ES-I3 (cell line): ENCODE results near the gene SCN4A.
"Not testable (repeated sequence)": the region's sequence is repeated elsewhere in the genome, so short reads cannot be mapped to it uniquely, and the experiment has no call there.

ENCODE experiments used
- H3K36me3 ChIP-seq: 2 replicates; pipeline ENCODE4 v1.6.1; 2013; ENCODE audit warnings: mild to moderate bottlenecking, low read length, control low read depth, moderate library complexity; ENCODE audit not compliant: insufficient read depth
- H3K4me1 ChIP-seq: 2 replicates; pipeline ENCODE4 v1.6.1; 2013; ENCODE audit warnings: mild to moderate bottlenecking, control low read depth, low read length; ENCODE audit not compliant: insufficient read depth
- H3K9ac ChIP-seq: 2 replicates; pipeline ENCODE4 v1.6.1; 2013; ENCODE audit warnings: low read depth, mild to moderate bottlenecking, low read length, moderate library complexity
- H3K9me3 ChIP-seq: 2 replicates; pipeline ENCODE4 v1.6.1; 2013; ENCODE audit warnings: mild to moderate bottlenecking, low read length, moderate library complexity; ENCODE audit not compliant: control insufficient read depth, insufficient read depth

Gene SCN4A

DNA sequence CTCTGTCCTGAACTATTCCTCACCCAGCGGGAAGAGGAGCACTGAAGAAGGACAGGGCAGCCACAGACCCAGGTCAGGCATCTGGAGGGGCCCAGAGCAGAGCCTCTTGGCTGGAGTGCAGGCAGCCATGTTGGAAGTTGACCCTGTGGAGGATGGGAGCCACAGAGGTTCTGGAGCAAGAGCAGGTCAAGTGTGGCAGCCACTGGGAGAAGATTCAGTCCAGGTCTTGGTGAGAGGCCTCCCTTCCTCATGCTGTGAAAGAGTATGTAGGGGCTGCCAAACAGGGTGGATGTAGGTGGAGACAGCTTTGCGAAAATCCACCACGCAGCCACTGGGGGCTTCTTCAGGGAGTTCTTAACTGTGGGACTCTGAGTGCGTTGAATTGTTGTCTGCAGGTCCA is 40.0 kb downstream of the SCN4A start:
- Histone ChIP-seq H3K9ac (no peak overlapping the region; the same call in 1 of the 2 replicates), H3K9me3 (no peaks in the 10 kb centered on the region), H3K4me1 (peaks cover 16% of the 10 kb centered on the region; the same call in 1 of the 2 replicates), H3K36me3 (no peaks in the 10 kb centered on the region)

DNA sequence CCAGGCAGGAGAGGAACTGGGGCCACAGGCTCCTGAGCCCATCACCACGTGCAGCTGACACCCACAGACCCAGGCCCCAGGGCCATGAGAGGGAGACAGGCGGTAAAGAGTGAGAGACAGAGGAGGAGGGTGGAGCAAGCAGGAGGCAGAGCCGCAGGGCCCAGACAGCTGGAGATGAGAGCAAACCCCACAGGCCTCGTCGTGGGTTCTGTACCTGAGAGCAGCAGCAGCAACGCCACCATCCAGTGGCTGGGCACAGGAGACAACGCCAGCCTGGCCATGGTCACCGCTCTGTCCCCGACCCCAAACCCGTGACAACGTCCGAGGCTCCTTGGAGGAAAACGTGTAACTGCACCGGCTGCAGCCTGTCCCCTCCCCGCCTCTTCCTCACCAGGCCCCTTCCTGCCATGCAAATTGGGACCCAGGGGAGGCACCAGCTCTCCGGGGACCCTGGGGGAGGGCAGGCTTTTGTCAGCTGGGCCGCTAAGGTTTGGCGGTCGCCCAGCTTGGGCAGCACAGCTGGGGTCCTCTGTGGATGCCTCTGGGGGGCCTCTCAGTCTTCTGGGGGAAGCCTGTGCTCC is 40.6 kb downstream of the SCN4A start, which contains the start of gene CD79B:
Gene CD79B, minus strand, starts transcription at position 351 of the 581 bp plus-strand sequence. Its CDS starts 70 bp downstream, at position 281.
- Histone ChIP-seq H3K9me3 (no peaks in the 10 kb centered on the region), H3K36me3 (no peaks in the 10 kb centered on the region), H3K9ac (peak within 1 kb of the TSS; percentile 12; the same call in 1 of the 2 replicates), H3K4me1 (peaks cover 16% of the 10 kb centered on the region; the same call in 1 of the 2 replicates)

DNA sequence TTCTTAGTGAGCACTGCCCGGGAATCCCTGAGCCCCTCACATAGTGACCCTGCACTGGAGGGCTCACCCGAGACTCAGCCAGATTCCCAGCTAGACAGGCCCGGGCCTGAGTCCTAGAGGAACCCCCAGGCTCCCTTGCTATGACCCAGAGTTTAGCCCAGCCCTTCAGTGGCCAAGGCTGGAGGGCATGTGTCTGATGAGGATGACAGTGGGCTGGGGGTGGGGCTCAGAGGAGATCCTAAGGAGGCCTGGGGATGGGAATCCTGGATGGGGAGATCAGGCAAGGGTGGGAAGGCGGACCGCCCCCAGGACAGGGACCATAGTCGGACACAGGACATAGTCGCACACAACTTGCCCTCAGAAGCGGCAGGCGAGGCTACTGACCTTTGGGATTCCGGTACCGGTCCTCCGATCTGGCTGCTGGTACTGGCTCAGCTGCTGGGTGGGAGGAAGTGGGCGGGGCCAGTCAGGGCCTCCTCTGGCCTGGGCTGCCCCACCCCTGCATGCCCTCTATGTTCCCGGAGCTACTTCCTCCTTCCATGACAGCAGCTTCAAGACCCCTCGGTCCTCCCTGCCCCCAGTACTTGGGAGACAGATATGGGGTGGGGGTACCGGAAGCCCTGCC is 41.7 kb downstream of the SCN4A start:
- no peaks in the 10 kb centered on the region for H3K36me3 ChIP-seq
- H3K9ac ChIP-seq = peak overlapping the region; percentile 12; the same call in 1 of the 2 replicates
- peaks cover 16% of the 10 kb centered on the region; the same call in 1 of the 2 replicates for H3K4me1 ChIP-seq
- no peaks in the 10 kb centered on the region for H3K9me3 ChIP-seq

- no peaks in the 10 kb centered on the region for H3K36me3 ChIP-seq
- no peak overlapping the region; the same call in 1 of the 2 replicates for H3K9ac ChIP-seq
- no peaks in the 10 kb centered on the region for H3K9me3 ChIP-seq
- peaks cover 16% of the 10 kb centered on the region; the same call in 1 of the 2 replicates for H3K4me1 ChIP-seq
Observed at GRCh38 chr17:63929860-63930766, 42.6 kb downstream of the SCN4A start.

DNA sequence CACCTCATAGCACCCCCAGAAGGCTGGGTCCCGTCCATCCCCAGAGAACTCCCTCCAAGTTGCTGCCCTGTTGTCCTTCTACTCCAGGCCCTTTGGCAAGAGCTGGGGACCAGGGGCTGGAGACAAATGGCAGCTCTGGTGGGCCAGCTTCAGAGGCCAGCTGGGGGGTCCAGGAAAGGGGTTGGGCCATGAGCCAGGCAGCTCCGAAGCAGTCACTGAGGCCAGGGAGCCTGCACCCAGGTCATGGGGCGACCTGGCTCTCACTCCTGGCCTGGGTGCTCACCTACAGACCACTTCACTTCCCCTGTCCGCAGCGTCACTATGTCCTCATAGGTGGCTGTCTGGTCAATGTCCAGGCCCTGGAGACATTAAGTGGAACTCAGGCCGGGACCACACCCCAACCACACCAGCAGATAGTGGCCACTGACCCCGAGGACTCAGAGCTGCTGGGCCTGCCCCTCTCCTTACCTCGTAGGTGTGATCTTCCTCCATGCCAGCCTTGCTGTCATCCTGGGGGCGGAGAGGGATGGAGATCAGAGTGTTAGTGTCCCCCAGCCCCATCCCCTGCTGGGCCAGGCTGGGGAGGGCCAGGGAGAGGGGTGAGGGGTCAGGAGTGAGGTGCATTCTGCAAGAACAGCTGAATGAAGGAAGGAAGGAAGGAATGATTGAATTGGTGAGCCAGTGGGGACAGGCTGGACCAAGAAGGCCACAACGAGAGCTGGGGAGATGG is 43.6 kb downstream of the SCN4A start:
- Histone ChIP-seq H3K4me1 (peaks cover 16% of the 10 kb centered on the region; the same call in 1 of the 2 replicates), H3K9ac (no peak overlapping the region), H3K36me3 (no peaks in the 10 kb centered on the region), H3K9me3 (no peaks in the 10 kb centered on the region)

DNA sequence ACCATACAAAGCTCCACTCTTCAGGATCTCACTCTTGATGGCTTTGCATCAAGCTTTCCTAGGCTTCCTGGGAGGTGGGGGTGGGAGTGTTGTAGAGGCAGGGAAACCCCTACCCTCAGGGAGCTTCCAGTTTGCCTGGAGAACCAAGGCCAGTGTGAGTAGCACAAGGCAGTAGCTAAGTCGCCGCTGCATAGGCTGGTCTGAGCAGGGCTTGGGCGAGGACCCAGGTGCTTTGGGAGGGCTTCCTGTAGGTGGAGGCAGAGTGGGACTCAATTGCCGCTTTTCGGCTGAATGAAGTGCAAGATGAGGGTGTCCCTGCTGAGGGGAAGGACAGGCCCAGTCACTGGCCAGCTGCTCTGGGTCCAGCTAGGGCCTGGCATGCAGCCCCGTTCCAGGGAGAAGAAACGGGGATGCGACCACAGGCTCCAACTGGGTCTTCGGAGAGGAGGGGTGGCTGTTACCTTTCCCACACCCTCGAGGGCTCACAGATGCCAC is 44.5 kb downstream of the SCN4A start:
- Histone ChIP-seq H3K36me3 (no peaks in the 10 kb centered on the region), H3K9ac (no peak overlapping the region), H3K9me3 (no peaks in the 10 kb centered on the region), H3K4me1 (peaks cover 16% of the 10 kb centered on the region; the same call in 1 of the 2 replicates)

DNA sequence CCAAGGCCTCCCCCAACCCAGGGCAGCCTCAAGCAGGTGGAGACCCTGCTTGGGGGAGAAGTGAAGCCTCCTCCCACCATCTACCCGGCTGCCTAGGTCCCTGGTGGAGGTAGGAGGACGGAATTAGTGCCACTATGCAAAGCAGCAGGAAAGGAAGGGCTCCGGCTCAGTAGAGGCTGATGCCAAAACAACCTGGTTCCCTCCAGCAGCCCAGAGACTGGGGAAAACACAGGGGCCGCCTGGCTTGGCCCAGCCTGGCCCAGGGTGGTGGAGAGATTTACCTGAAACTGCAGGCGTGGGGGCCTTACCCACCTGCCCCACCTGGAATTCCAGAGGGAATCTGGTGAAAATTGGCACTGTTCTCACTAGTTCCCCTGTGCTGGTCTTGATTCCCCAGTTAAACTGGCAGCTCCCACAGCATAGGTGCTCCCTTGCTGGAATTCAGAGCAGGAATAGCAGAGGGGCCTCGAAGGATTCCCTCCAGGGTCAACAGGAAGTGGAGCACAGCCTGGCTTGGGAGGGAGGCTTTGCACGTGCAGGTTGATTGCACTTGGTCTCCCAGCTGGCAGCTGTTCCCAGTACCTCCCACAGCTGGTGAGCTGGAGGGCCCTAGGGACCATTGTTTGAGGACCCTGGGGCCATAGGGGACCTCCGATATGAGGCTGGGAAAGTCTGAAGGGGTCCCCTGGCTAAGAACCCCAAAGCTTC is 45.1 kb downstream of the SCN4A start:
- Histone ChIP-seq H3K9me3 (no peaks in the 10 kb centered on the region), H3K9ac (no peak overlapping the region), H3K4me1 (peaks cover 16% of the 10 kb centered on the region; the same call in 1 of the 2 replicates), H3K36me3 (no peaks in the 10 kb centered on the region)

- peaks cover 6% of the 10 kb centered on the region; the same call in 1 of the 2 replicates for H3K4me1 ChIP-seq
- no peaks in the 10 kb centered on the region for H3K9me3 ChIP-seq
- no peak overlapping the region for H3K9ac ChIP-seq
- H3K36me3 ChIP-seq = no peaks in the 10 kb centered on the region
Observed at GRCh38 chr17:63926164-63926563, 46.6 kb downstream of the SCN4A start.

DNA sequence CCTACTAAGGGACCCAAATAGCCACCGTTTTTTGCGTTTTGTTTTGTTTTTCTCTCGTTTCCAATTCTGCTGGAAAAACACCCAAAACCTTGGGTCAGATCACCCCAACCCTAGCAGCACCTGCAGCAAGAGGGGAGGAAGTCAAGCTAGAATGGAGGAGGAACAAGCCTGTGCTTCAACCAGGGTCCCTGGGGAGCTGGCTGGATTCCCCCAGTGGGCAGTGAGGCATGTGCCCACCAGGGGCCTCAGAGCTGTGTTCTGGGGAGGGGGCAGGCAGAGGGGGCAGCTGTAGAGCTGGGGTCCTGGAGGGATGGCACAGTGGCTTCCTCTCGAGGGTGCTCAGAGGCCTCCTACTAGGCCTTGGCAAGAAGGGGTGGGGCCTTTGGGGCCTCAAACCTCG is 47.1 kb downstream of the SCN4A start:
- H3K9ac ChIP-seq = no peak overlapping the region
- H3K36me3 ChIP-seq = no peaks in the 10 kb centered on the region
- no peaks in the 10 kb centered on the region for H3K9me3 ChIP-seq
- peaks cover 2% of the 10 kb centered on the region; the same call in 1 of the 2 replicates for H3K4me1 ChIP-seq

DNA sequence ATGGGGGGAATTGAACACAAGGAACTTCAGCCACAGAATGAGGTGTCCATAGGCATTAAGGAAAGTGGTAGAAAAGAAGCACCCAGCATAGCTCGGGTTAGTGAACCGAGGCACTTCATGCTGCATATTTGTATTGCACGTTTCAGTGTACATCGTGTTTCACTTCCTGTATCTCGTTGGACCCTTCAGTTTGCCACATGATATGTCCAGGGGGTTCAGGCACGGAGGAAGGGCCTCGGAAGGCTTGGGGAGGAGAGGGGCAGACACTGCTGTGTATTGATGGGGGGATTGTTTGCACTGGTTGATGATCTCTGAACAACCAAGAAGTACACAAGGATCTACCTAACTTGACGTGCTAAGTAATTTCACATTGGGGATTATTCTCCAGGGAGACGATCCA is 50.3 kb downstream of the SCN4A start:
- not testable (repeated sequence) for H3K4me1 ChIP-seq, H3K9ac ChIP-seq, H3K36me3 ChIP-seq, H3K9me3 ChIP-seq

DNA sequence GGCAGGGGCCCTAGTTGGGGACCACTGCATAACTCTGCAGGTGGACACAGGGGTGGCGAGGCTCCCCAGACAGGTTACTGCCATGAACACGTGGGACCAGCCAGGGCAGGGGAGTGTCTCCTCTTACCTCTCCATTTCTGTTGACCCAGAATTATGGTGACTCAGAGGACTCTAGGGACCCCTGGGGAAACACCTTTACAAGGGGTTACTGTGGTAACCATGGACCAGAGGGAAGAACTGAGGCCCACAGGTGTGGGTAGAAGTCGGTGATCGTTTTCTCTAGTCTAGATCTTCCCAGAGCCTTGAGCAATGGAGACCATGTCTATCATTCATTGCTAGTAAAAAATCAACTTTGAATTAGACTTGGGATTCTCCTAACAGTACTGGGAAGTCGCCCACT is 51.9 kb downstream of the SCN4A start:
- not testable (repeated sequence) for H3K36me3 ChIP-seq, H3K4me1 ChIP-seq, H3K9ac ChIP-seq, H3K9me3 ChIP-seq

- not testable (repeated sequence) for H3K36me3 ChIP-seq, H3K9ac ChIP-seq, H3K9me3 ChIP-seq, H3K4me1 ChIP-seq
Observed at GRCh38 chr17:63920050-63920449, 52.7 kb downstream of the SCN4A start.

DNA sequence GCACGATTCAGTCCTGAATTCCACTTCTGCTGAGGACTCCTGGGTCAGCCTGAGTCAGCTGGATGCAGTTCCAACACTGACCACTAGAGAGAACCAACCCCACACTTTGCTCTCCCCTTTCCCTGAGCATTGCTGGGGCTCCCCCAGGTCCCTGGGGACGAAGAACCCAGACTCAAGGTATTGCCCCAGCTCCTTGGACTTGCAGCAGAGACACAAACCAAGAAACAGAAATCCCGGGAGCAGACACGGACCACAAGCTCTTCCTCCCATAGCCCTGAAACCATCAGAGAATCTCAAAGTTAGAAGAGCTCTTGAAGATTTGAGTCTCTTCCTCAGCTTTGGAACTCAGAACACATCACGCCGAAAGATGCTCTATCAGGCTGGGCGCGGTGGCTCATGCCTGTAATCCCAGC is 53.4 kb downstream of the SCN4A start:
- peak overlapping the region; percentile 19; the same call in 1 of the 2 replicates for H3K9ac ChIP-seq
- H3K9me3 ChIP-seq = no peaks in the 10 kb centered on the region
- no peaks in the 10 kb centered on the region for H3K4me1 ChIP-seq
- H3K36me3 ChIP-seq = no peaks in the 10 kb centered on the region
